Measurements from ENCODE around the gene ABTB1.

- TF ChIP-seq CTCF (IDR thresholded peaks at IDR 0.05): no peak
- TF ChIP-seq EZH2 (IDR thresholded peaks at IDR 0.05; ENCODE audit: borderline replicate concordance, insufficient read depth, low read depth, low read length, poor library complexity, severe bottlenecking): no peak
Observed at GRCh38 chr3:127688416-127689265, 15.9 kb downstream of the ABTB1 start.
